SU-DHL-6 (cell line): ENCODE measurements around the gene ABCG4.

Experiments
- CTCF ChIP-seq: fragments of 200-600 bp; sonication (generic); IDR thresholded peaks from one replicate; pipeline ENCODE4 v1.5.1; 2017; ENCODE audit warnings: antibody characterized with exemption, mild to moderate bottlenecking, low read length, moderate library complexity; ENCODE audit not compliant: insufficient read depth, poor library complexity, severe bottlenecking
- EZH2phosphoT487 ChIP-seq: fragments of 200-600 bp; sonication (generic), shearing (Covaris generic); conservative IDR thresholded peaks from 2 replicates; pipeline ENCODE4 v1.6.1; 2018; ENCODE audit warnings: mild to moderate bottlenecking, antibody characterized with exemption, low read length, moderate library complexity, mixed read lengths

- no peak for TF ChIP-seq CTCF
- no peak for TF ChIP-seq EZH2phosphoT487
Measured at GRCh38 chr11:119152604-119153003, 3.8 kb downstream of the ABCG4 start.
